GM18873 (cell line): ENCODE measurements around the gene C1orf74.

ENCODE experiments used
- ATAC-seq: cut with Tn5 transposase; IDR thresholded peaks from one replicate; pipeline ENCODE4 v1.9.1; 2021; ENCODE audit warnings: mild to moderate bottlenecking, moderate library complexity, moderate number of reproducible peaks; ENCODE audit not compliant: unreplicated experiment, low FRiP score

Gene C1orf74

GRCh38 chr1:209748620-209749019, 35.7 kb downstream of the C1orf74 start:
- ATAC-seq = no peak

GRCh38 chr1:209747580-209748262, 36.6 kb downstream of the C1orf74 start:
- peak; percentile 74 for ATAC-seq

GRCh38 chr1:209746451-209747165, 37.8 kb downstream of the C1orf74 start:
- ATAC-seq = no peak

- no peak for ATAC-seq
Observed at GRCh38 chr1:209743145-209743482, 41.2 kb downstream of the C1orf74 start.

GRCh38 chr1:209742409-209743144, 41.8 kb downstream of the C1orf74 start:
- ATAC-seq = no peak

- ATAC-seq = no peak
Observed at GRCh38 chr1:209741889-209742288, 42.5 kb downstream of the C1orf74 start.

- no peak for ATAC-seq
Observed at GRCh38 chr1:209741193-209741592, 43.2 kb downstream of the C1orf74 start.

- ATAC-seq = no peak
Observed at GRCh38 chr1:209738270-209738669, 46.1 kb downstream of the C1orf74 start.

- no peak for ATAC-seq
Observed at GRCh38 chr1:209737118-209737505, 47.2 kb downstream of the C1orf74 start.

- no peak for ATAC-seq
Observed at GRCh38 chr1:209736490-209737117, 47.8 kb downstream of the C1orf74 start.

GRCh38 chr1:209733409-209734192, 50.8 kb downstream of the C1orf74 start:
- ATAC-seq = no peak

- ATAC-seq = no peak
Observed at GRCh38 chr1:209732725-209733124, 51.6 kb downstream of the C1orf74 start.

GRCh38 chr1:209729436-209729835, 54.9 kb downstream of the C1orf74 start:
- ATAC-seq = no peak
